ENCODE measurements around the gene SETSIP. TPM values are rescaled to one million over a fixed set of nuclear protein-coding genes. Genes with fewer than 3 reads are reported as not detected.
"Not testable (repeated sequence)": the region's sequence is repeated elsewhere in the genome, so short reads cannot be mapped to it uniquely, and the experiment has no call there.

Gene SETSIP
- total and polyA plus RNA-seq, 5 donors from 2014 or later, result not detected

GRCh38 chr1:92080128-92080985, 5.1 kb upstream of the SETSIP start, which contains the start of gene BTBD8:
Gene BTBD8 (plus strand): TSS chr1:92080345. CDS start chr1:92080572, 227 bp downstream.
- Mint-ChIP-seq H3K4me1 (peaks cover 7 to 24% (median 13%) of the 10 kb centered on the region in 4 donors), H3K36me3 (no peaks in the 10 kb centered on the region), H3K27ac (peak within 1 kb of the TSS; percentile 89 to 96 (median 94)), H3K4me3 (peak within 1 kb of the TSS; percentile 85 to 98 (median 98)), H3K27me3 (no peaks in the 10 kb centered on the region), H3K9me3 (peaks cover 0 to 6% (median 2%) of the 10 kb centered on the region in 7 donors)
- Histone ChIP-seq H3K27ac (ENCODE audit: insufficient read depth, low read length, poor library complexity, severe bottlenecking) (peak within 1 kb of the TSS; percentile 41), H3K4me1 (ENCODE audit: control insufficient read depth, insufficient read depth, low read length, poor library complexity, severe bottlenecking) (peaks cover 16% of the 10 kb centered on the region), H3K36me3 (ENCODE audit: control insufficient read depth, insufficient read depth, low read length) (no peaks in the 10 kb centered on the region), H3K4me3 (ENCODE audit: low read depth, low read length) (peak within 1 kb of the TSS; percentile 84), H3K9me3 (ENCODE audit: control insufficient read depth in 2 of 2, low read length in 2 of 2) (peaks cover 0 to 1% of the 10 kb centered on the region in 2 experiments), H3K27me3 (ENCODE audit: control insufficient read depth, insufficient read depth, low read length) (no peaks in the 10 kb centered on the region)
- DNase-seq (peak; percentile 75 to 90 (median 84)), ATAC-seq (ENCODE audit: low read depth in 2 of 2) (peak; percentile 95 to 97)

- Histone ChIP-seq H3K9me3 (ENCODE audit: control insufficient read depth in 2 of 2, low read length in 2 of 2) (no peaks in the 10 kb centered on the region), H3K27ac (ENCODE audit: insufficient read depth, low read length, poor library complexity, severe bottlenecking) (no peak overlapping the region), H3K4me3 (ENCODE audit: low read depth, low read length) (peak overlapping the region; percentile 84), H3K4me1 (ENCODE audit: control insufficient read depth, insufficient read depth, low read length, poor library complexity, severe bottlenecking) (peaks cover 16% of the 10 kb centered on the region), H3K27me3 (ENCODE audit: control insufficient read depth, insufficient read depth, low read length) (no peaks in the 10 kb centered on the region), H3K36me3 (ENCODE audit: control insufficient read depth, insufficient read depth, low read length) (no peaks in the 10 kb centered on the region)
- no peaks in the 10 kb centered on the region for H3K36me3 Mint-ChIP-seq
- peaks cover 0 to 2% (median 0%) of the 10 kb centered on the region in 7 donors for H3K9me3 Mint-ChIP-seq
- no peaks in the 10 kb centered on the region for H3K27me3 Mint-ChIP-seq
- no peak for DNase-seq
- peak overlapping the region in 1 of 3 donors; percentile 94 for H3K27ac Mint-ChIP-seq
- no peak for ATAC-seq (ENCODE audit: low read depth in 2 of 2)
- peaks cover 7 to 18% (median 13%) of the 10 kb centered on the region in 4 donors for H3K4me1 Mint-ChIP-seq
- H3K4me3 Mint-ChIP-seq, result peak overlapping the region; percentile 85 to 98 (median 98)
These were observed 4.2 kb upstream of the SETSIP start for GRCh38 chr1:92079441-92079840.

- H3K27me3 ChIP-seq (ENCODE audit: control insufficient read depth, insufficient read depth, low read length); H3K27ac ChIP-seq (ENCODE audit: insufficient read depth, low read length, poor library complexity, severe bottlenecking); H3K36me3 ChIP-seq (ENCODE audit: control insufficient read depth, insufficient read depth, low read length); H3K9me3 ChIP-seq (ENCODE audit: control insufficient read depth in 2 of 2, low read length in 2 of 2); DNase-seq; H3K27me3 Mint-ChIP-seq; H3K4me3 ChIP-seq (ENCODE audit: low read depth, low read length); ATAC-seq (ENCODE audit: low read depth in 2 of 2); H3K36me3 Mint-ChIP-seq; H3K9me3 Mint-ChIP-seq: not testable (repeated sequence)
- H3K27ac Mint-ChIP-seq, result peak overlapping the region in 1 of 3 donors; percentile 70
- peaks cover 16% of the 10 kb centered on the region for H3K4me1 ChIP-seq (ENCODE audit: control insufficient read depth, insufficient read depth, low read length, poor library complexity, severe bottlenecking)
- H3K4me3 Mint-ChIP-seq, result peak overlapping the region in 3 of 4 donors; percentile 10 to 39 (median 34)
- H3K4me1 Mint-ChIP-seq, result peaks cover 7 to 17% (median 11%) of the 10 kb centered on the region in 4 donors
These were observed 2.9 kb upstream of the SETSIP start for GRCh38 chr1:92078077-92078476.

DNA sequence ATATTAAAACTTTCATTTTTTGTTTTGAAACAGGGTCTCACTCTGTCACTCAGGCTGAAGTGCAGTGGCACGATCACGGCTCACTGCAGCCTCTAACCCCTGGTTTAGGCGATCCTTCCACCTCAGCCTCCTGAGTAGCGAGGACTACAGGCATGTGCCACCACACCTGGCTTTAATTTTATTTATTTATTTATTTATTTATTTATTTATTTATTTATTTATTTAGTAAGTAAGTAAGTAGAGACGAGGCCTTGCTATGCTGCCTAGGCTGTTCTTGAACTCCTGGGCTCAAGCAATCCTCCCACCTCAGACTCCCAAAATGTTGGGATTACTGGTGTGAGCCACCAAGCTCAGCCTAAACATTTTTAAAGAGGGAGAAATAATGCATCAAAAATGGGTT, 1.2 kb upstream of the SETSIP start:
- peaks cover 15% of the 10 kb centered on the region for H3K4me1 ChIP-seq (ENCODE audit: control insufficient read depth, insufficient read depth, low read length, poor library complexity, severe bottlenecking)
- H3K27me3 Mint-ChIP-seq, result peaks cover 9% of the 10 kb centered on the region
- no peaks in the 10 kb centered on the region for H3K9me3 ChIP-seq (ENCODE audit: control insufficient read depth in 2 of 2, low read length in 2 of 2)
- H3K27me3 ChIP-seq (ENCODE audit: control insufficient read depth, insufficient read depth, low read length), result no peaks in the 10 kb centered on the region
- no peak overlapping the region for H3K4me3 ChIP-seq (ENCODE audit: low read depth, low read length)
- H3K27ac ChIP-seq (ENCODE audit: insufficient read depth, low read length, poor library complexity, severe bottlenecking), result no peak overlapping the region
- no peak overlapping the region for H3K27ac Mint-ChIP-seq
- ATAC-seq (ENCODE audit: low read depth in 2 of 2) (no peak), DNase-seq (no peak)
- H3K4me3 Mint-ChIP-seq, result no peak overlapping the region
- H3K4me1 Mint-ChIP-seq, result peaks cover 0 to 15% (median 7%) of the 10 kb centered on the region in 4 donors
- no peaks in the 10 kb centered on the region for H3K36me3 ChIP-seq (ENCODE audit: control insufficient read depth, insufficient read depth, low read length)
- no peaks in the 10 kb centered on the region for H3K36me3 Mint-ChIP-seq
- no peaks in the 10 kb centered on the region for H3K9me3 Mint-ChIP-seq

GRCh38 chr1:92074446-92074845, 765 bp downstream of the SETSIP start:
- not testable (repeated sequence) for H3K36me3 Mint-ChIP-seq; H3K4me1 ChIP-seq (ENCODE audit: control insufficient read depth, insufficient read depth, low read length, poor library complexity, severe bottlenecking); ATAC-seq (ENCODE audit: low read depth in 2 of 2); DNase-seq; H3K27ac Mint-ChIP-seq; H3K9me3 ChIP-seq (ENCODE audit: control insufficient read depth in 2 of 2, low read length in 2 of 2); H3K36me3 ChIP-seq (ENCODE audit: control insufficient read depth, insufficient read depth, low read length); H3K4me3 ChIP-seq (ENCODE audit: low read depth, low read length); H3K27ac ChIP-seq (ENCODE audit: insufficient read depth, low read length, poor library complexity, severe bottlenecking); H3K4me1 Mint-ChIP-seq; H3K9me3 Mint-ChIP-seq; H3K4me3 Mint-ChIP-seq; H3K27me3 ChIP-seq (ENCODE audit: control insufficient read depth, insufficient read depth, low read length)
- peaks cover 13% of the 10 kb centered on the region for H3K27me3 Mint-ChIP-seq

DNA sequence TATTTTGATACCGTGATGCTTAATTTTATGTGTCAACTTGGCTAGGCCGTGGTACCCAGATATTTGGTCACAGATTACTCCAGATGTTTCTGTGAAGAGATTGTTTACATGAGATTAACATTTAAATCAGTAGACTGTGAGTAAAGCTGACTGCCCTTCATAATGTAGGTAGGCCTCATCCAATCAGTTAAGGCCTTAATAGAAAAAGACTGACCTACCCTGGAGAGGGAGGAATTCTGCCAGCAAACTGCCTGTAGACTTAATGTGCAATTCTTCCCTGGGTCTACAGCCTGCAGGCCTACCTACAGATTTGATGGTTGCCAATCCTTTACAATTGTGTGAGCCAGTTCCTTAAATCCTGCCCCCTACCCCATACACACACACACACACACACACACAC, 4.3 kb downstream of the SETSIP start:
- no peak overlapping the region for H3K27ac ChIP-seq (ENCODE audit: insufficient read depth, low read length, poor library complexity, severe bottlenecking)
- no peaks in the 10 kb centered on the region for H3K9me3 ChIP-seq (ENCODE audit: control insufficient read depth in 2 of 2, low read length in 2 of 2)
- Mint-ChIP-seq H3K4me3 (no peak overlapping the region), H3K9me3 (no peaks in the 10 kb centered on the region), H3K27me3 (peaks cover 17% of the 10 kb centered on the region), H3K36me3 (no peaks in the 10 kb centered on the region), H3K4me1 (no peaks in the 10 kb centered on the region), H3K27ac (no peak overlapping the region)
- DNase-seq, result no peak
- H3K4me3 ChIP-seq (ENCODE audit: low read depth, low read length), result no peak overlapping the region
- H3K27me3 ChIP-seq (ENCODE audit: control insufficient read depth, insufficient read depth, low read length), result no peaks in the 10 kb centered on the region
- H3K36me3 ChIP-seq (ENCODE audit: control insufficient read depth, insufficient read depth, low read length), result no peaks in the 10 kb centered on the region
- ATAC-seq (ENCODE audit: low read depth in 2 of 2), result no peak
- no peaks in the 10 kb centered on the region for H3K4me1 ChIP-seq (ENCODE audit: control insufficient read depth, insufficient read depth, low read length, poor library complexity, severe bottlenecking)

DNA sequence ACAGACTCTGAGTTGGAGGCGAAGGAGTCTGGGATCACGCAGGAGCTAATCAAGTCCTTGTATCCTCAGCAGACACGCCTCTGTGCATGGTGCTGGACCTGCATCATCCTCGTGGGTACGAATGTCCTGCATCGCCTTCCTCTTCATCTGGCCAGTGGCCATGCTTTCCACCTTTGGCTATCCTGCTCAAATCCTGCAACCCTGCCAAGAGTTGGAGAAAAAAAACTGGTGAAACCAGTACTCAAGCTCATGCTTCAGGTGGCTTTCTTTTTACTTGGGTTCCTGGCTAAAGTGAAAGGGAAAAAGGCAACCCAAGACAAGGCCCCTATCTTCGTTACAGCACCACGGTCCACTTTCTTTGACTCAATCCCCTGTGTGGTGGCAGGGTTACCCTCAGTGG, 8.9 kb downstream of the SETSIP start:
- ATAC-seq (ENCODE audit: low read depth in 2 of 2), result no peak

GRCh38 chr1:92065042-92065441, 10.2 kb downstream of the SETSIP start:
- no peaks in the 10 kb centered on the region for H3K4me1 ChIP-seq (ENCODE audit: control insufficient read depth, insufficient read depth, low read length, poor library complexity, severe bottlenecking)
- H3K4me3 Mint-ChIP-seq, result no peak overlapping the region
- no peak overlapping the region for H3K4me3 ChIP-seq (ENCODE audit: low read depth, low read length)
- no peaks in the 10 kb centered on the region for H3K9me3 Mint-ChIP-seq
- ATAC-seq (ENCODE audit: low read depth in 2 of 2) (no peak), DNase-seq (peak in 1 of 3 donors; percentile 5)
- peaks cover 8% of the 10 kb centered on the region for H3K27me3 Mint-ChIP-seq
- H3K36me3 ChIP-seq (ENCODE audit: control insufficient read depth, insufficient read depth, low read length), result no peaks in the 10 kb centered on the region
- no peak overlapping the region for H3K27ac Mint-ChIP-seq
- H3K9me3 ChIP-seq (ENCODE audit: control insufficient read depth in 2 of 2, low read length in 2 of 2), result no peaks in the 10 kb centered on the region
- no peaks in the 10 kb centered on the region for H3K27me3 ChIP-seq (ENCODE audit: control insufficient read depth, insufficient read depth, low read length)
- H3K36me3 Mint-ChIP-seq, result no peaks in the 10 kb centered on the region
- H3K4me1 Mint-ChIP-seq, result no peaks in the 10 kb centered on the region
- no peak overlapping the region for H3K27ac ChIP-seq (ENCODE audit: insufficient read depth, low read length, poor library complexity, severe bottlenecking)

More for the DNA sequence above, 8.9 kb downstream of the SETSIP start:
- Histone ChIP-seq H3K4me3 (ENCODE audit: low read depth, low read length) (no peak overlapping the region), H3K27me3 (ENCODE audit: control insufficient read depth, insufficient read depth, low read length) (no peaks in the 10 kb centered on the region), H3K36me3 (ENCODE audit: control insufficient read depth, insufficient read depth, low read length) (no peaks in the 10 kb centered on the region), H3K4me1 (ENCODE audit: control insufficient read depth, insufficient read depth, low read length, poor library complexity, severe bottlenecking) (no peaks in the 10 kb centered on the region), H3K9me3 (ENCODE audit: control insufficient read depth in 2 of 2, low read length in 2 of 2) (no peaks in the 10 kb centered on the region), H3K27ac (ENCODE audit: insufficient read depth, low read length, poor library complexity, severe bottlenecking) (no peak overlapping the region)
- H3K27ac Mint-ChIP-seq, result no peak overlapping the region
- H3K9me3 Mint-ChIP-seq, result no peaks in the 10 kb centered on the region
- no peaks in the 10 kb centered on the region for H3K36me3 Mint-ChIP-seq
- no peak for DNase-seq
- H3K4me1 Mint-ChIP-seq, result no peaks in the 10 kb centered on the region
- no peak overlapping the region for H3K4me3 Mint-ChIP-seq
- H3K27me3 Mint-ChIP-seq, result peaks cover 10% of the 10 kb centered on the region
